OCI-LY3 (cell line): ENCODE results near the gene AFTPH.

ENCODE experiments used
- H2AFZ ChIP-seq: fragments of 200-600, 300-600 bp; shearing (Covaris generic); 2 replicates; pipeline ENCODE4 v1.6.0; 2014; ENCODE audit warnings: antibody characterized with exemption, low read depth, low read length
- H3K27ac ChIP-seq: fragments of 200-600, 300-600 bp; sonication (generic); 2 replicates; pipeline ENCODE4 v1.5.1; 2014; ENCODE audit warnings: mild to moderate bottlenecking, low read length, moderate library complexity, mixed read lengths
- H3K27me3 ChIP-seq: fragments of 200-600, 300-600 bp; sonication (generic); 2 replicates; pipeline ENCODE4 v1.6.1; 2014; ENCODE audit warnings: low read depth, low read length, mixed read lengths
- H3K36me3 ChIP-seq: fragments of 200-600, 300-600 bp; sonication (generic); replicated peaks from 2 replicates; pipeline ENCODE3; 2014; ENCODE audit warnings: low read depth, low read length, mixed read lengths
- H3K4me1 ChIP-seq: fragments of 300-600, 200-600 bp; sonication (generic); 2 replicates; pipeline ENCODE4 v1.6.1; 2014; ENCODE audit warnings: low read length, mixed read lengths
- H3K4me2 ChIP-seq: fragments of 200-600, 300-600 bp; sonication (generic); 2 replicates; pipeline ENCODE4 v1.6.1; 2014; ENCODE audit warnings: low read length, mixed read lengths
- H3K4me3 ChIP-seq: fragments of 300-600, 200-600 bp; sonication (generic); 2 replicates; pipeline ENCODE4 v1.5.1; 2014; ENCODE audit warnings: antibody characterized with exemption, mild to moderate bottlenecking, low read length, moderate library complexity
- H3K79me2 ChIP-seq: fragments of 300-600, 200-600 bp; shearing (Covaris generic); 2 replicates; pipeline ENCODE4 v1.6.1; 2014; ENCODE audit warnings: mild to moderate bottlenecking, low read length, mixed read lengths
- H3K9ac ChIP-seq: fragments of 300-600, 200-600 bp; shearing (Covaris generic); 2 replicates; pipeline ENCODE4 v1.6.0; 2014; ENCODE audit warnings: mild to moderate bottlenecking, low read length, moderate library complexity
- H3K9me3 ChIP-seq: fragments of 200-600, 300-600 bp; shearing (Covaris generic); 2 replicates; pipeline ENCODE4 v1.6.1; 2014; ENCODE audit warnings: low read length, mixed read lengths; ENCODE audit not compliant: insufficient read depth
- H4K20me1 ChIP-seq: fragments of 200-600, 300-600 bp; sonication (generic); 2 replicates; pipeline ENCODE4 v1.6.1; 2016; ENCODE audit warnings: low read length, mixed read lengths; ENCODE audit not compliant: insufficient read depth
- CTCF ChIP-seq: fragments of 200-600, 300-600 bp; sonication (generic); IDR thresholded peaks from 2 replicates; pipeline ENCODE4 v1.5.1; 2014; ENCODE audit warnings: antibody characterized with exemption, low read length, low read depth
- EZH2phosphoT487 ChIP-seq: fragments of 200-600 bp; shearing (Covaris generic); IDR thresholded peaks from 2 replicates; pipeline ENCODE4 v1.6.1; 2018; ENCODE audit warnings: antibody characterized with exemption, mixed run types, low read depth

AFTPH gene

DNA sequence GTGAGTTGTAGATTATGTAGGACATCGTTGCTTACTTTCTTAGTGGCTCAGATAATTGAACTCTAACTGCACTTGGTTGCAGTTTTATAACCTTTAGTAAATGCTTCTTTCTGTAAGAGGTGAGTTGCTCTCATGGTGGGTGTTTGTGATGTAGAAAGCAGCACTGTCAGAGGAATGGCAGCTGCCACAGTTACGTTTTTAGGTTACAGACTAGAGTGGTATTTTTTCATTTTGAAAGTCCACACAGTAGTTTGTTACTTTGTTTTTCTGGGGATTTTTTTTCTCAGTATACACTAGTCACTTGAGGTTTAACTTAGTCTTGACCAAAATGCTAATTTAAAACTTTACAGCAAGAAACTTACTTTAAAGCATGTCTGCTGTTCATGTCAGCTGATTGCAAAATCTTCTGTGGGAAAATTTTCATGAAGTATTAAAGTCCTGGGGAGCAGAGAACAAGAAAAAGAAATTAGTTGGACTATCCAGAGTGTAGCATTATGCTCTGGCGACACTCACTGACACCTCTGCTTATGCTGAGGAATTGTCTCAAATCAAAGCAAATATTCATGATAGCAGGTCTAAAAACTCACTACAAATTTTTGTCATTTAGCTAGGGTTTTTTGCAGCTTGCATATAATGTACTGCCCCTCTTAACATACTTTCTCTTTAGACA is 14.8 kb downstream of the AFTPH start:
- Histone ChIP-seq H3K4me2 (peak overlapping the region; percentile 71), H3K79me2 (peaks cover 100% of the 10 kb centered on the region), H3K27ac (peak overlapping the region; percentile 18; the same call in 1 of the 2 replicates), H3K27me3 (no peaks in the 10 kb centered on the region), H3K4me3 (0 out of 2 replicates have a peak overlapping the region, but pooled peaks have one; percentile 0), H3K36me3 (no peaks in the 10 kb centered on the region), H3K9me3 (no peaks in the 10 kb centered on the region), H2AFZ (no peak overlapping the region), H3K9ac (no peak overlapping the region), H3K4me1 (peaks cover 75% of the 10 kb centered on the region), H4K20me1 (peaks cover 93% of the 10 kb centered on the region)
- no peak for TF ChIP-seq CTCF
- TF ChIP-seq EZH2phosphoT487, result no peak

DNA sequence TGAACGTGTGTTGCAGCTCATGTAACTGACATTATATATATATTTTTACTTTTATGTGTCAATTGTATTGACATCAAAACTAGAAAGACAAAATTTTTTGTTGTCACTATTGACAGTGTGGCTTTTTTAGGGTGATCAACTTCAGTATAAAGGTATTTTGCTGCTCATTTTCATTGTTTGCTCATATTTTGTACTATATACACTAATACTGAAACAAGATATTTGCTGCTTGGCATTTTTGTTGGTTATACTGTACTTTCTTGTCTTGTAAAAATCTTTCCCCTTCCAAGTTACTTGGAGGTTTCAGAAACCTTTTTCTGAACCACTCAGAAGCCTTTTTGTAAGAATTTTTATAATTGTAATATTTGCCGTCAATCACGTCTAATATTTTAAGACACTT is 16.5 kb downstream of the AFTPH start:
- Histone ChIP-seq H3K4me1 (peaks cover 59% of the 10 kb centered on the region), H3K9ac (peak overlapping the region; percentile 28; the same call in 1 of the 2 replicates)

GRCh38 chr2:64541547-64541946 is 17.4 kb downstream of the AFTPH start:
- Histone ChIP-seq H3K9ac (no peak overlapping the region), H3K4me3 (no peak overlapping the region), H3K27me3 (no peaks in the 10 kb centered on the region), H4K20me1 (peaks cover 83% of the 10 kb centered on the region), H3K9me3 (no peaks in the 10 kb centered on the region), H2AFZ (no peak overlapping the region), H3K4me1 (peaks cover 54% of the 10 kb centered on the region), H3K36me3 (peaks cover 3% of the 10 kb centered on the region), H3K79me2 (peaks cover 97% of the 10 kb centered on the region), H3K4me2 (no peak overlapping the region), H3K27ac (no peak overlapping the region)
- TF ChIP-seq CTCF (no peak), EZH2phosphoT487 (no peak)

More for the DNA sequence above, 16.5 kb downstream of the AFTPH start:
- peak overlapping the region; percentile 25; the same call in 1 of the 2 replicates for H3K4me3 ChIP-seq
- no peak for TF ChIP-seq EZH2phosphoT487
- no peak for TF ChIP-seq CTCF
- peaks cover 3% of the 10 kb centered on the region for H3K36me3 ChIP-seq
- peak overlapping the region; percentile 71 for H3K4me2 ChIP-seq
- peaks cover 90% of the 10 kb centered on the region for H4K20me1 ChIP-seq
- H3K9me3 ChIP-seq, result no peaks in the 10 kb centered on the region
- H3K27me3 ChIP-seq, result no peaks in the 10 kb centered on the region
- peaks cover 98% of the 10 kb centered on the region for H3K79me2 ChIP-seq
- peak overlapping the region; percentile 8; the same call in 1 of the 2 replicates for H3K27ac ChIP-seq
- H2AFZ ChIP-seq, result no peak overlapping the region

DNA sequence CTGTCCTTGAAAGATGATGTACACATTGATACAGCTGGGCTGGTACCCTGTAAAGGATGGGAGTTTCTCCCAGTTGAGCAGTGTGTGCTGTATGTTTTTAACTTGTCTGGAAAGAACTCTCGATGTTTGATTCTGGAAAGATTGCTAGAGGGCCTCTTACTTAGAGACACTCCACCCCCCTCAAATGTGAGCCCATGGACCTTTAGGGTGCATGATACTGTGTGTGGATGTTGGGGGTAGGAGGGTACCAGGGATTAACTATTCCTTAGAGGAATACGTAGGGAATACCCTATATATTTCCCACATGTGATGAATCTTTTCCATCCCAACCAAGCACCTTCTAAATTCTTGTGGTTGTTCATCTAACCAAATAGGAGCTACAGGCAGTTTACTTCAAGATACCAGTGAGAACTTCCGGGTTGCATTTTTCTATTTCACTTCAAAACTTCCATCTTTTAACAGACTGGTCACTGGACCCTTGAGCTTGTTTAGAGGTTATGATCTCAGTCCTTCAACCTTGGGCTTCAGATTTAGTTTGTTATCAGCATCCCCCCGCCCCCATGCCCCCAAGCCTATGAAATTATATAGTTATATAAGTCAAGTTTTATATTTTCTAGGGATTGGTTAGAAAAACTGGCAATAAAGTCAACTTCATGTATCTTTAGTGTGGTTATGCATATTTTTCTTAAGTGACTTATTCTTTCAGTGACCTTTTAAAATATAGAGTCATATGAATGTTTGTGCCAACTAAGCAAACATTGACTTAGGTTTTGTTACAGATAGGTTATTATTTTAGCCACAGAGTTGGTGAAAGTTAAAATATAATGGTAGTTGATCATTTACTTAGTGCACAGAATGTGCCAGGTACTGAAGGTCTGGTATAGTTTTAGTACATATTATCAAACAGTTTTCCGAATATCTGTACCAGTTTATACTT is 18.2 kb downstream of the AFTPH start:
- peaks cover 95% of the 10 kb centered on the region for H3K79me2 ChIP-seq
- peaks cover 85% of the 10 kb centered on the region for H4K20me1 ChIP-seq
- no peak overlapping the region for H3K9ac ChIP-seq
- no peak overlapping the region for H2AFZ ChIP-seq
- no peak overlapping the region for H3K27ac ChIP-seq
- peaks cover 54% of the 10 kb centered on the region for H3K4me1 ChIP-seq
- no peak for TF ChIP-seq CTCF
- TF ChIP-seq EZH2phosphoT487, result no peak
- no peak overlapping the region for H3K4me2 ChIP-seq
- H3K36me3 ChIP-seq, result peaks cover 3% of the 10 kb centered on the region
- no peaks in the 10 kb centered on the region for H3K27me3 ChIP-seq
- no peak overlapping the region for H3K4me3 ChIP-seq
- H3K9me3 ChIP-seq, result no peaks in the 10 kb centered on the region
